ENCODE measurements around the gene TTC3. TPM values are rescaled to one million over a fixed set of nuclear protein-coding genes. Genes with fewer than 3 reads are reported as not detected.

Gene TTC3
- total RNA-seq, 1 donor from 2014 or later = 60.9 TPM

DNA sequence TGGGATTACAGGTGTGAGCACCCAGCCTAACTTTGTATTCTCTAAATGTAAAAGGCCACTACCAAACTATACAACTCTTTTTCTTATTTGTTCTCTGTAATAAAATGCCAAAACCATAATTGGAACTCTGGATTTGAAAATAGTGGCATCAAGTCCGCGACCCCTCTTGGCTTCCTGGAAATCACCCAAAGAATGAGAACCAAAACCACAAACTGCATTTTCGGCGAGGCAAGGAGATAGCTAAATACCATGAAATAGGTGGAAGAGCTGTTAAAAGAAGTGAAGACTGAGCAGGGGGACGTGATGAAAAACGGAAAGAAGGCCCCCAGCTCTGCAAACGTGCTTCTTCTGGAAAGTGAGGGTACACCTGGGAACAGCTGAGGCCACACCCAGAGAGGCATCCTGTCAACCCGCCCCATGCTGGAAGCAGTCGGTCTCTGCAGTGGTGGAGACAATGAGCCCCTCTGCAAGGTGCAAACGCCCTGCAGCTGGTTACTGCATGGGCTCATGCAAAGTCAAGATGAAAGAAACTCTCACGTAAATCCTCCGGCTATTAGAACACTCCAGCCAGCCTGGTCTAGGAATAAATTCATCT lies 171.5 kb downstream of the TTC3 start:
- no peak for DNase-seq (ENCODE audit: low spot score)

DNA sequence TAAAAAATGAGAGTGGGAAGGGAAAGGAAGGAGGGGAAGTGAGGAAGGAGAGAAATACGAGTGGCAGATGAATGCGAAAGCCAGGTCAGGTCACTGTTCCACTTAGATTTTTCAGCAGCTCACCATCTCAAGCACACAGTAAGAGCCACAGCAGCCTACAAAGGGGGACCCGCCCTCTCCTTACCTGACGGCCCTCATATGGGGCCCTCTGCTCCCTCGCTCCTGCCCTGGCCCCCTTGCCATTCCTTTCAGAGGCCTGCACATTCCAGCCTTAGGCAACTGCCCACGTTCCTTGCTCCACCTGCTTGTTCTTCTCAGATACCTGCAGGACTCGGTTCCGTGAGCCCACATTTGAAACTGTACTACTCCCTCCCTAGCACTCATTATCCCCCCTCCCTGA lies 172.1 kb downstream of the TTC3 start:
- DNase-seq (ENCODE audit: low spot score) = no peak
- Mint-ChIP-seq H3K4me1 (ENCODE audit: low read depth) (peaks cover 70% of the 10 kb centered on the region), H3K27me3 (ENCODE audit: low read depth) (no peaks in the 10 kb centered on the region), H3K36me3 (ENCODE audit: low read depth) (peaks cover 69% of the 10 kb centered on the region), H3K27ac (peak overlapping the region; percentile 65), H3K9me3 (peaks cover 5% of the 10 kb centered on the region), H3K4me3 (ENCODE audit: low read depth) (peak overlapping the region; percentile 67)
- intact Hi-C loops (cut with micrococcal nuclease) = no loop called here

More for the DNA sequence above, 171.5 kb downstream of the TTC3 start:
- H3K27me3 Mint-ChIP-seq (ENCODE audit: low read depth) = no peaks in the 10 kb centered on the region
- H3K9me3 Mint-ChIP-seq = peaks cover 5% of the 10 kb centered on the region
- H3K27ac Mint-ChIP-seq = peak overlapping the region; percentile 65
- intact Hi-C loops (cut with micrococcal nuclease) = no loop called here
- peak overlapping the region; percentile 67 for H3K4me3 Mint-ChIP-seq (ENCODE audit: low read depth)
- H3K4me1 Mint-ChIP-seq (ENCODE audit: low read depth) = peaks cover 67% of the 10 kb centered on the region
- peaks cover 68% of the 10 kb centered on the region for H3K36me3 Mint-ChIP-seq (ENCODE audit: low read depth)

DNA sequence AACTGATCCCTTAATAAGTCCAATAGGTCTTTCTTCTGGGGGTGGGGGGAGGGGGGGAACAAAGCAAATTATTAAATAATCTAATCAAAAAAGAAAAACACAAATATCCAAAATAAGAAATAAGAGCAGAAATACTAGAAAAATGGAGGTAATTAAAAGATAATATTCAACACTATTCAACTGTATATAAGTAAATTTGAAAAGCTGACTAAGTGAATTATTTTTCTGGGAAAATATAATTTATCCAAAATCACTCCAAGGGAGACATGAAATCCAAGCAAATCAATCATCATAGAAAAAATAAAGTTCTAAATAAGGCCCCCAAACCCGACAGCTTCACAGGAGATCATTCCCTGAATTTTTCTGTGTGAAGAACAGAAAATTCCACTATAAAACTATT lies 175.2 kb downstream of the TTC3 start:
- H3K27ac Mint-ChIP-seq = no peak overlapping the region
- intact Hi-C loops (cut with micrococcal nuclease) = no loop called here

DNA sequence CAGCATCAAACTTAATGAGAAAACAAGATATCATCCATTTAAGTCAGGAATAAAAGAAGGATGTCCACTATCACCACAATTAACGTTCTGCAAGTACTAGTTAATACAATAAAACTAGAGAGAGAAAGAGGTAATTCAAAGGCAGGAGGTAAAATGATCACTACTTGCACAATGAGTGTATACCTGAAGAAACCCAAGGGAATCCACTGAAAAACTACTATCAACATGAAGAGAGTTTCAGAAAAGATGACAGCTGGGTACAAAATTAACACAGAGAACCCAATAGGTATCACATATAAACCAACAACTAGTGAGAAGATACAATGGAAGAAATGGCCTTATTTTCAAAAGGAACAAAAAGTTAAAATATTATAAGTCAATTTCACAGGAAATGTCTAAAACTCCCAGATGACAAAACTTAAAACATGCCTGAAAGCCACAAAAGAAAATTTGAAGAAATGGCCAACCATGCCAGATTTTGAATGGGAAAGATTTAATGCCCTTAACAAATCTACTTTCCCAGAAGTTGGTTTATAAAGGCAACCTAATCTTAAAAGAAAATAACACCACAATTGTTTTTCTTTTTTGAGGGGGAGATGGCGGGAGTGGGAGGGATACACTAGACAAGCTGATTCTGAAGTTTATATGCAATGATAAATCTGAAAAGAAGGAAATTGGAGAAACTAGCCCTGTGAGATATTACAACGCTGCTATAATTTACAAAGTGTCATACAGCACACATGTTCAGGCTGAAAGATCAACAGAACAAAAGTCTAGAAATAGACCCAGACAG lies 176.3 kb downstream of the TTC3 start:
- Mint-ChIP-seq H3K27me3 (ENCODE audit: low read depth) (no peaks in the 10 kb centered on the region), H3K4me3 (ENCODE audit: low read depth) (no peak overlapping the region), H3K9me3 (peaks cover 5% of the 10 kb centered on the region), H3K4me1 (ENCODE audit: low read depth) (peaks cover 60% of the 10 kb centered on the region), H3K27ac (peak overlapping the region; percentile 24), H3K36me3 (ENCODE audit: low read depth) (peaks cover 54% of the 10 kb centered on the region)
- intact Hi-C loops (cut with micrococcal nuclease) = no loop called here
- no peak for DNase-seq (ENCODE audit: low spot score)

More for the DNA sequence above, 175.2 kb downstream of the TTC3 start:
- Mint-ChIP-seq H3K4me3 (ENCODE audit: low read depth) (no peak overlapping the region), H3K9me3 (peaks cover 5% of the 10 kb centered on the region), H3K36me3 (ENCODE audit: low read depth) (peaks cover 60% of the 10 kb centered on the region), H3K27me3 (ENCODE audit: low read depth) (no peaks in the 10 kb centered on the region), H3K4me1 (ENCODE audit: low read depth) (peaks cover 65% of the 10 kb centered on the region)
- DNase-seq (ENCODE audit: low spot score) = no peak

DNA sequence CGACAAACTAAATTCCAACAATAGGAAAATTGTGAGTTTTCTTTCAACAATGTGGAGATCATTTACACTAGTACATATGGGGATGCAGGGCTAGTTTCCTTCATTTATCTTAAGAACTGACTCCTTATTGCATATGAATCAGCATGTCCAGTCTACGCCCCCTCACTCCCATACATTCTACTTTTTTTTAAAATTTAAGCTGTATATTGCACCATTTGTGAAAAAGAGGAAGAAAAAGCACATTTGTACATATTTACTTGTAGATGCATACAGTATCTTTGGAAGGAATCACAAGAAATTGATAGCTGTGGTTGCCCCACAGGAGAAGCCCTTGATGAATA lies 178.2 kb downstream of the TTC3 start:
- intact Hi-C loops (cut with micrococcal nuclease) = no loop called here
- H3K36me3 Mint-ChIP-seq (ENCODE audit: low read depth) = peaks cover 45% of the 10 kb centered on the region
- no peak overlapping the region for H3K4me3 Mint-ChIP-seq (ENCODE audit: low read depth)
- H3K4me1 Mint-ChIP-seq (ENCODE audit: low read depth) = peaks cover 50% of the 10 kb centered on the region
- no peak for DNase-seq (ENCODE audit: low spot score)
- no peaks in the 10 kb centered on the region for H3K9me3 Mint-ChIP-seq
- no peaks in the 10 kb centered on the region for H3K27me3 Mint-ChIP-seq (ENCODE audit: low read depth)
- H3K27ac Mint-ChIP-seq = no peak overlapping the region

Other genes with a start within 250 kb of the TTC3 start
- 17.2 and 18.7 TPM in 2 replicates for gene HLCS, start 106.6 kb upstream of the TTC3 start, total RNA-seq
- 0.21 TPM in 1 of 2 replicates, not detected in the other for gene RIPPLY3, start 66.6 kb upstream of the TTC3 start, total RNA-seq
- 20.6 and 23.7 TPM in 2 replicates for gene PIGP, start 183 bp upstream of the TTC3 start, total RNA-seq
- 58.0 and 59.4 TPM in 2 replicates for gene VPS26C, start 194.1 kb downstream of the TTC3 start, total RNA-seq

All from activated T-helper 2 cell treated with anti-CD3 and anti-CD28 coated beads, Interferon-gamma antibody, Interleukin-2, Interleukin-4, amounts not matched to agents 10 μg/mL and 5 μg/mL and 100 μg/mL, durations not matched to agents 14 hours and 24 hours and 36 hours (primary cell).